Vagina (tissue), 2 donors: Measurements from ENCODE around the gene ADD3. TPM values are rescaled to one million over a fixed set of nuclear protein-coding genes. Genes with fewer than 3 reads are reported as not detected.

ENCODE experiments used
- DNase-seq, 2 donors: peaks; one replicate each; pipeline ENCODE4 v3.0.0-alpha.2; 2017; ENCODE audit errors: extremely low spot score in 2 of 2
- H3K27ac ChIP-seq: fragments of 200-600 bp; sonication (generic); one replicate; pipeline ENCODE4 v1.5.1; 2019
- H3K27me3 ChIP-seq: fragments of 200-600 bp; sonication (generic); one replicate; pipeline ENCODE4 v1.5.1; 2019
- H3K36me3 ChIP-seq, 2 donors: fragments of 200-600 bp; sonication (generic); one replicate each; pipeline ENCODE4 v1.5.1; 2017 to 2019
- H3K4me1 ChIP-seq: fragments of 200-600 bp; sonication (generic); one replicate; pipeline ENCODE4 v1.5.1; 2019
- H3K4me3 ChIP-seq, 2 donors: fragments of 200-600 bp; sonication (generic); 1 replicate in 1 of 2; 2 replicates in 1 of 2; pipeline ENCODE4 v1.5.1; 2016 to 2019
- H3K9me3 ChIP-seq: fragments of 200-600 bp; sonication (generic); one replicate; pipeline ENCODE4 v1.5.1; 2019
- CTCF ChIP-seq, 3 experiments: fragments of 450-650 bp in 2 of 3; fragments of 200-600 bp in 1 of 3; sonication (generic) in 1 of 3; IDR thresholded peaks; one replicate each; pipeline ENCODE4 v1.5.1; 2017 to 2019; ENCODE audit warnings: antibody characterized with exemption in 3 of 3, mild to moderate bottlenecking in 2 of 3, moderate library complexity in 2 of 3
- POLR2A ChIP-seq, 2 donors: fragments of 450-650 bp; IDR thresholded peaks; one replicate each; pipeline ENCODE4 v1.6.1; 2017; ENCODE audit warnings: antibody characterized with exemption in 2 of 2, mild to moderate bottlenecking in 2 of 2, moderate library complexity in 2 of 2
- POLR2AphosphoS5 ChIP-seq, 2 donors: sonication (generic); formaldehyde crosslinking; IDR thresholded peaks; one replicate each; pipeline ENCODE4 v1.9.0; 2017; ENCODE audit warnings: antibody characterized with exemption in 2 of 2, mild to moderate bottlenecking in 2 of 2, low read depth in 1 of 2; ENCODE audit not compliant: insufficient read depth in 1 of 2
- intact Hi-C: fragments of 100-400 bp; cut with DNase I; formaldehyde crosslinking; loops from one replicate; pipeline ENCODE4 v1.15.1; 2023
- total RNA-seq: library from RNA; depleted of rRNA; stranded (reverse); fragments of >200 nt; gene quantifications from one replicate; pipeline ENCODE4 v1.2.3, GENCODE V29; 2016

The ADD3 gene
- total RNA-seq, 1 donor from 2014 or later = 114 TPM

- H3K9me3 ChIP-seq = no peaks in the 10 kb centered on the region
- intact Hi-C loops = no loop called here
- no peak for DNase-seq
- no peaks in the 10 kb centered on the region for H3K36me3 ChIP-seq
- H3K4me3 ChIP-seq = no peak overlapping the region
- no peaks in the 10 kb centered on the region for H3K27me3 ChIP-seq
- no peak for TF ChIP-seq CTCF (IDR thresholded peaks at IDR 0.05)
- TF ChIP-seq POLR2A (IDR thresholded peaks at IDR 0.05) = no peak
- no peak for TF ChIP-seq POLR2AphosphoS5 (IDR thresholded peaks at IDR 0.05; ENCODE audit: insufficient read depth in 1 of 2, low read depth in 1 of 2)
- peaks cover 3% of the 10 kb centered on the region for H3K4me1 ChIP-seq
- no peak overlapping the region for H3K27ac ChIP-seq
Measured at GRCh38 chr10:109962247-109962646, 45.5 kb upstream of the ADD3 start.

GRCh38 chr10:109963439-109963838 lies 44.3 kb upstream of the ADD3 start:
- Histone ChIP-seq H3K27ac (no peak overlapping the region), H3K9me3 (no peaks in the 10 kb centered on the region), H3K27me3 (no peaks in the 10 kb centered on the region), H3K4me1 (peaks cover 9% of the 10 kb centered on the region), H3K4me3 (no peak overlapping the region), H3K36me3 (no peaks in the 10 kb centered on the region)
- intact Hi-C loops = no loop called here
- TF ChIP-seq POLR2AphosphoS5 (IDR thresholded peaks at IDR 0.05; ENCODE audit: insufficient read depth in 1 of 2, low read depth in 1 of 2) (no peak), POLR2A (IDR thresholded peaks at IDR 0.05) (no peak), CTCF (IDR thresholded peaks at IDR 0.05) (no peak)
- no peak for DNase-seq

GRCh38 chr10:109964318-109964717 lies 43.5 kb upstream of the ADD3 start:
- Histone ChIP-seq H3K4me3 (no peak overlapping the region), H3K9me3 (no peaks in the 10 kb centered on the region), H3K4me1 (peaks cover 9% of the 10 kb centered on the region), H3K27ac (no peak overlapping the region), H3K36me3 (no peaks in the 10 kb centered on the region), H3K27me3 (no peaks in the 10 kb centered on the region)
- intact Hi-C loops = no loop called here
- DNase-seq = no peak
- TF ChIP-seq CTCF (IDR thresholded peaks at IDR 0.05) = no peak
- no peak for TF ChIP-seq POLR2AphosphoS5 (IDR thresholded peaks at IDR 0.05; ENCODE audit: insufficient read depth in 1 of 2, low read depth in 1 of 2)
- no peak for TF ChIP-seq POLR2A (IDR thresholded peaks at IDR 0.05)

GRCh38 chr10:109966961-109967738 lies 40.6 kb upstream of the ADD3 start:
- TF ChIP-seq POLR2AphosphoS5 (IDR thresholded peaks at IDR 0.05; ENCODE audit: insufficient read depth in 1 of 2, low read depth in 1 of 2) (no peak), POLR2A (IDR thresholded peaks at IDR 0.05) (no peak)
- H3K27me3 ChIP-seq = no peaks in the 10 kb centered on the region
- no peak overlapping the region for H3K27ac ChIP-seq
- intact Hi-C loops = no loop called here
- H3K4me1 ChIP-seq = peaks cover 9% of the 10 kb centered on the region
- no peak for DNase-seq
- H3K36me3 ChIP-seq = no peaks in the 10 kb centered on the region
- H3K9me3 ChIP-seq = no peaks in the 10 kb centered on the region
- no peak overlapping the region for H3K4me3 ChIP-seq

GRCh38 chr10:109967739-109968088 lies 40.1 kb upstream of the ADD3 start:
- peaks cover 9% of the 10 kb centered on the region for H3K4me1 ChIP-seq
- H3K36me3 ChIP-seq = no peaks in the 10 kb centered on the region
- no peak overlapping the region for H3K4me3 ChIP-seq
- DNase-seq = no peak
- H3K27ac ChIP-seq = no peak overlapping the region
- H3K9me3 ChIP-seq = no peaks in the 10 kb centered on the region
- intact Hi-C loops = no loop called here
- no peaks in the 10 kb centered on the region for H3K27me3 ChIP-seq
- TF ChIP-seq POLR2AphosphoS5 (IDR thresholded peaks at IDR 0.05; ENCODE audit: insufficient read depth in 1 of 2, low read depth in 1 of 2) (no peak), POLR2A (IDR thresholded peaks at IDR 0.05) (no peak), CTCF (IDR thresholded peaks at IDR 0.05) (no peak)
